NCI-H748 (cell line): ENCODE data around the gene GPLD1.
A peak's percentile ranks its signal among the peaks of the same experiment; 100 is the strongest.
"Not testable (repeated sequence)": the region's sequence is repeated elsewhere in the genome, so short reads cannot be mapped to it uniquely, and the experiment has no call there.

ENCODE experiments used
- DNase-seq: peaks from one replicate; lab custom pipeline; 2025; ENCODE audit not compliant: unreplicated experiment; lab: John Stamatoyannopoulos, UW

Gene GPLD1

DNA sequence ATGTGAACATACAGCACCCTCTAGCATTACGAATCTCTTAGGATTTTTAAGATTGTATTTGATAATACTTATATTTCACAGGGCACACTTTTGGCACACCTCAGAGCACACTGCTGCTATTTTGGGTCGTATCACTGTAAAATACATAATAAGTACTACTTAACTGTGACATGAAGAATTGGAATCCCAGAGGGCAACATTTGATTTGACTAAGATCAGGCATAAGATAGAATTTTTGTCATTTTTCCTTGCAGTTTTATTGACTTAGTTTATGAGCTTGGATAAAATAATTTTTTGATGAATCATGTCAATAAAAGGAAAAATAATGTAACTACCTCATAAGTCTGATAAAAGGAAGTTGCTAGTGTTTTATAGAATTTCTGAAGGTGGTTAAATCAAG lies 64.3 kb downstream of the GPLD1 start:
- no peak for DNase-seq

- no peak for DNase-seq
Observed at GRCh38 chr6:24419526-24419925, 69.9 kb downstream of the GPLD1 start.

- no peak for DNase-seq
Observed at GRCh38 chr6:24415753-24416152, 73.6 kb downstream of the GPLD1 start.

DNA sequence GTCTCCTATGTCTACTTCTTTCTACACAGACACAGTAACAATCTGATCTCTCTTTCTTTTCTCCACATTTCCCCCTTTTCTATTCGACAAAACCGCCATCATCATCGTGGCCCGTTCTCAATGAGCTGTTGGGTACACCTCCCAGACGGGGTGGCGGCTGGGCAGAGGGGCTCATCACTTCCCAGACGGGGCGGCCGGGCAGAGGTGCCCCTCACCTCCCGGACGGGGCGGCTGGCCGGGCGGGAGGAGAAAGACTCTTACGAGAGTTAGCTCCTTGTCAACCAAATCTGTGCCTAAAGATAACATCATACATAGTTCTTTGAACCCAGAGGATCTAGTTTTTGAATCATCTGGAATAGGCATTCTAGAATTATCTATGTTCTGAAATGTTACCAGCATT lies 74.8 kb downstream of the GPLD1 start:
- not testable (repeated sequence) for DNase-seq

DNA sequence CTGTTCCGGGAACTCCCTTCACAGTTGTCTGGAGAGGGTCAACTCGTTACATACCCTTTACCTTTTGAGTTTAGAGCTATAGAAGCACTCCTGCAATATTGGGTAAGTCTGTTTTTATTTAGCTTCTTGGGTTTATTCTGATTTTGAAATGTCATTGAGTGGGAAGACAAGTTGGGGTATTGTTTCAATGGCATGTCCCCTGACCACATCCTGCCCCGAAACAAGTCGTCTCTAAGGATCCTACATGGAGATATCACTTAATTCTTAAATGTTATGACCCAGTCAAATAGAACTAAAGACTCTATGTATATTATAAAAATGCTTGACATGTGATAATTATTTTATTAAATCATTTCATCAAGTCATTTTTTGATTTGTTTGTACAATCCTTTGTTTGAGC lies 77.1 kb downstream of the GPLD1 start:
- DNase-seq, result no peak

DNA sequence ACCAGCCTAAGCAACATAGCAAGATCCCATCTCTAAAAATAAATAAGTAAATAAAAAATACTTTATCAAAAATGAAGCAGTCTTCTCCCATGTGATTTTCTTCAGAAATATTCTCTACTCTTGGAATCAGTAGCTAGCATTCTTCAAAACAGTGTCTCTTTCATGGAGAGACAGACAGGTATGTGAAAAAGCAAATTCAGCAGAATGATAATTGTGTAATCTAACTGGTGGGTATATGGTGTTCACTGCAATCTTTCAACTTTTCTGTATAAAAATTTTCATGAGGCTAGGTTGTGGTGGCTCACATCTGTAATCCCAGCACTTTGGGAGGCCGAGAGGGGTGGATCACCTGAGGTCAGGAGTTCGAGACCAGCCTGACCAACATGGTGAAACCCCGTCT lies 78.8 kb downstream of the GPLD1 start:
- no peak for DNase-seq

DNA sequence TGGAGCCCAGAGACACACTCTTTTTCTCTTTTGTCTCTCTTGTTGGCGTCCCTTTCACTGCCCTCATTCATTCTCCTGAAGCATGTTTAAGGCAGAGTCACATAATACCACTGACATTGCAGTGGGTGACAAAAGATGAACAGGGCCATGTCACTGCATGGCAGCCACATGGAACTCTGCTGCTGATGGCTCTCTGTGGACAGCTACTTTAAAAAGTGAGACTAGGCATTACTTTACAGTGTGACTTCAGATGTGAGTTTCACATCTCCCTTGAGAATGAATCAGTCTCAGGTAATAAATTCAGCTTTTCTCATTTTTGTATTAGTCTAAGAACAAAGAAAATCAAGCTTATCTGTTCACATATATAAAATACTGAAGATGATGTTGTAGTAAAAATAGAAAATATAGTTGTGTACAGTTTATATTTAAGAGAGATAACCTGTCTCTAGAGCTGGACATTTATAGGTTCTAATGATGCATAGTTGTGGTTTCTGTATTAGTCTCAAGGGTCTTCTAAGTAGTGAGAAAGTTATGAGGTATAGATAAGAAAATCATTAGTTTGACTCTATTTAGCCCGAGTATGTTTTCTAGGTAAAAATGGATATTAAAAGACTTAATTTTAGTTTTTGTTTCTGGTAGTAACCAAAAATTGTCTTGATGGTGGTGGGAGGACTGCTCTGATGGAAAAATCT lies 80.5 kb downstream of the GPLD1 start:
- no peak for DNase-seq

DNA sequence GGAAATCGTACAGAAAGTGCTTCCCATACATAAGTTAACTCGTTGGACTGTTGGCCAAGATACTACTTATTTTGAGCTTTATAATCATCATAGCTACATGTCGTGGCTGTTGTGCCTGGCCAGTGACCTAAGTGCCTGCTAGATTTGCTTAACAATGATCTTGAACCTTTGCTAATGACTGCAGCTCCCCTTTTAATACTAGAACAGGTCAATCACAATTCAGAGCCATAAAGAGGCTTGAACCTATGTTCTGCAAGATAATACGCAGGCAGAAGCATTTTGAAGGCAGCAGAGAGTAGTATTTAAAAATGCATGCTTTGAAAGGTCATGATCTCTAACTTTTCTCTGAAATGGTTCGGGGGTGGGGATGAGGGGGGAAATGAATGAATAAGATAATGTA lies 84.1 kb downstream of the GPLD1 start:
- DNase-seq, result no peak

DNA sequence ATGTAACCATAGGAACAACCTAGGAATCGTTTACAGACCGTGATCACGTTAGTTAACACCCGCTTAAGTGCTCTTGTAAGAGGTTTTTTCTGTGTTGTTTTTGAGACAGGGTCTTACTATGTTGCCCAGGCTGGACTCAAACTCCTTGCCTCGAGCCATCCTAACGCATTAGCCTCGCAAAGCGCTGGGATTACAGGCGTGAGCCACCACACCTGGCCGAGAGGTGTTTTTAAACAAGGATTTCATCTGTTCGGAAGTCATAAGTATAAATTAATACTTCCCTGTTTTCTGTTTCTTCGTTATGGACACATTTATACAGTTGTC lies 85.9 kb downstream of the GPLD1 start:
- no peak for DNase-seq

DNA sequence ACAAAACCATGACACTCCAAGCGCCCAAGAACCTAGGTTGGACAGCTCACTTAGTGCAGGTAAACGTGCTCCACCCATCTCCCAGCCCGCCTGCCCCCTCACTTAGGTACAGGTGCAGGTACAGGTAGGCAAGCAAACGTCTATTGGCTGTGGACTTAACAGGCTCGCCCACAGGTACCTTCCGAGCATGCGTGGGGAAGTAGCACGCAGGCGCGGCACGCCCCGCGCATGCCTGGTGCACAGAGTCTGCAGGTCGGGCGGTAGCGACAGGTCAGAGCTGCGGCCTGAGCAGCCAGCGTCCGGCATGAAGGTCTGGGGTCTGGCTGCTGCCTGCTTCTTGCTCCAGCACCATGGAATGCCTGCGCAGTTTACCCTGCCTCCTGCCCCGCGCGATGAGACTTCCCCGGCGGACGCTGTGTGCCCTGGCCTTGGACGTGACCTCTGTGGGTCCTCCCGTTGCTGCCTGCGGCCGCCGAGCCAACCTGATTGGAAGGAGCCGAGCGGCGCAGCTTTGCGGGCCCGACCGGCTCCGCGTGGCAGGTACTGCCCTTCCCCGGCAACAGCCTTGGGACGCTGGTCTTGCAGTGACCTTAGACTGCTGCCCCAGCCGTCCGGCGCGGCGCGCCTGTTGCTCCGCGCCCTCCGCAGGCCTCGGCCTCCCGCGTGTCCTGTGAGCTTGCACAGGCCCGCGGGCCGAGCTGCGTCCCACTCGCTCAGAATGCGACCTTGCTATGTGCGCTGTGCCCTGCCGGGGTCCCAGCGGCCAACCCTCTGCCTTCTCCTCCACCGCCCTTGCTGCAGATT lies 86.5 kb downstream of the GPLD1 start, which contains the start of gene MRS2:
MRS2 (plus strand) TSS at position 240 of the 804 bp plus-strand sequence; CDS start at position 351, 111 bp downstream.
- DNase-seq, result peak; percentile 99

- no peak for DNase-seq
Observed at GRCh38 chr6:24401458-24401857, 87.9 kb downstream of the GPLD1 start.

GRCh38 chr6:24400045-24401039 lies 89.0 kb downstream of the GPLD1 start:
- peak; percentile 19 for DNase-seq

GRCh38 chr6:24397631-24398030 lies 91.7 kb downstream of the GPLD1 start:
- DNase-seq, result no peak

- no peak for DNase-seq
Observed at GRCh38 chr6:24396824-24397223, 92.6 kb downstream of the GPLD1 start.

GRCh38 chr6:24394780-24395437 lies 94.5 kb downstream of the GPLD1 start:
- no peak for DNase-seq

GRCh38 chr6:24394061-24394779 lies 95.2 kb downstream of the GPLD1 start:
- DNase-seq, result no peak

GRCh38 chr6:24391756-24392405 lies 97.5 kb downstream of the GPLD1 start:
- no peak for DNase-seq

DNA sequence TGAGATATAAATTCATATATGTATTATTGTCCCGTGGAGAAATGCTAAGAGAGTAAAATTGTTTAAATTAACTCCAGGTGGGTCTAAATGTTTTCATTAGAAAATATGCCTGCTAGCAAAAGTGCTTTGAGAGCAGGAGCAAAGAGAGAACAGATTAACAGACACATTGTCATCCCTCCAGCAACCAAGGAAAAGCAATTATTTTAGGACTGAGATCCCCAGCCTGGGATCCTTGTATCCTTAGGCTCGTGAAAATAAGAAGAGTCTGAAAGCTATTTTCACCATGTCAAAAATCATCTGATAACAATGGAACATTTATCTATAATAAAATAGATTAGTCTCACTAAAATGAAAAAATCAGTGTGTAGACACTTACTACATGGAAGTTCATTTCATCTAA lies 98.2 kb downstream of the GPLD1 start:
- DNase-seq, result no peak

DNA sequence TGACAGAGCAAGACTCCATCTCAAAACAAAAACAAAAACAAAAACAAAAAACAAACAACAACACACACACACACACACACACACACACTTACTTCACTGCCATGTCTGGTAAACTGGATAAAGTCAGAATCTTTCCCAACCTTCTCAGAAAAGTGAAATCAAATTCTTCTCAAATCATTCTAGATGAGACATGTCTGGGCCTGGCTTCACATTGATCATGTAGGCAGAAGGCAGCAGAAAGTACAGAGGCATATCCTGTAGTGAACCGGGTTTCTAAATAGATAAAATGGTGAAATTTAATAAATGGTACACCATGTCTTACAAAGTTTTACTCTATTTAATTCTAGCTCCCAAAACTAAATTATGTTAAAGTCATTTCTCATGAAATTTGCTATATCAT lies 101.6 kb downstream of the GPLD1 start:
- DNase-seq, result no peak
